ENCODE results near the gene CXCR6. TPM values are rescaled to one million over a fixed set of nuclear protein-coding genes. Genes with fewer than 3 reads are reported as not detected.

The CXCR6 gene
- total and polyA plus RNA-seq, 2 of the 13 experiments (the other 11 are each of a cell fraction or from before 2014, with no cell fraction given) = not detected

DNA sequence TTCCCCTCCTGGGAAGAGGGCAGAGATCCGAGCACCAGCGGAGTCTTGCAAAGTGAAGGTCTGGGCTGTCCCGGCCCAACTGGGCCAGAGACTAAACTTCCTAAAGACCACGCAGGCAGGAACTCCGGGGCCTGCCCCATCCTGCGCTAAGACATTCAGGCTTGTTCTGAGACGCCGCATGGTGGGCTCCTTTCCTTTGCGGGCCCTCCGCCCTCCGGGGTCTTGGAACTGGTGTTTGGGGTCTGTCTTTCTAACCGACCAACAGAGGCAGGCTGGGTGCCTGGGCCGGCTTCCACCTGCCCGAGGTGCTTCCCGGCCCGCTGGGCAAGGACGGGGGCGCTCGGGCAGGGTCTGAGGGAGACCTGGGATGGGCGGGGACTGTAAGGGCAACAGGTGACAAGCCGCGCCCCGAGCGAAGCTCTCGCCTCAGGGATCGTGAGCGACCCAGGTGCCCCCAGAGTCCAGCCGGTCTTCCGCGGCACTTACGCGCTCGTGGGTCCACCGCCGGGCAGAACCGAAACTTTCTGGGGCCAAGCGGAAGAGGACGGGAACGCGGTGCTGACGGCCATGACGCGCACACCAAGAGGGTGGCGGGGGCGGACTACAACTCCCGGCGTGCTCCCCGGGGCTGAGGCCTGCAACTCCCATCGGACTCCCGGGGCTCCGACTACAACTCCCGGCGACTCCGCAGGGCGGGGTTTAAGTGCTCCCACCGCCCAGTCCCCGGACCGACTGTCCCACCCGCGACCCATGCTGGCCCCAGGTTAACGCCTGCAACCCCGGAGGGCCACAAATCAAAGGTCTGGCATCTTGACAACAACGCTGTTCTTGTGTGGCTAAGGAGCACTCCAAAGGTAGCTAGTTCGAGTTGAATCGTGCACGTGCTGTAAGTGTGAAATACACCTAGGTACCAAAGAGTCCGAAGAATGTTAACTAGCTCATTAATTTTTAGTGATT, 52.2 kb downstream of the CXCR6 start, which contains the start of gene FYCO1 (continued):
- TF ChIP-seq NAIF1 (CRISPR knock-in tag; IDR thresholded peaks at IDR 0.05; ENCODE audit: borderline replicate concordance) = no peak
- TF ChIP-seq, protein P1, sequence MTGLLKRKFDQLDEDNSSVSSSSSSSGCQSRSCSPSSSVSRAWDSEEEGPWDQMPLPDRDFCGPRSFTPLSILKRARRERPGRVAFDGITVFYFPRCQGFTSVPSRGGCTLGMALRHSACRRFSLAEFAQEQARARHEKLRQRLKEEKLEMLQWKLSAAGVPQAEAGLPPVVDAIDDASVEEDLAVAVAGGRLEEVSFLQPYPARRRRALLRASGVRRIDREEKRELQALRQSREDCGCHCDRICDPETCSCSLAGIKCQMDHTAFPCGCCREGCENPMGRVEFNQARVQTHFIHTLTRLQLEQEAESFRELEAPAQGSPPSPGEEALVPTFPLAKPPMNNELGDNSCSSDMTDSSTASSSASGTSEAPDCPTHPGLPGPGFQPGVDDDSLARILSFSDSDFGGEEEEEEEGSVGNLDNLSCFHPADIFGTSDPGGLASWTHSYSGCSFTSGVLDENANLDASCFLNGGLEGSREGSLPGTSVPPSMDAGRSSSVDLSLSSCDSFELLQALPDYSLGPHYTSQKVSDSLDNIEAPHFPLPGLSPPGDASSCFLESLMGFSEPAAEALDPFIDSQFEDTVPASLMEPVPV (CRISPR knock-in tag; IDR thresholded peaks at IDR 0.05) = no peak
- TF ChIP-seq, protein P2, sequence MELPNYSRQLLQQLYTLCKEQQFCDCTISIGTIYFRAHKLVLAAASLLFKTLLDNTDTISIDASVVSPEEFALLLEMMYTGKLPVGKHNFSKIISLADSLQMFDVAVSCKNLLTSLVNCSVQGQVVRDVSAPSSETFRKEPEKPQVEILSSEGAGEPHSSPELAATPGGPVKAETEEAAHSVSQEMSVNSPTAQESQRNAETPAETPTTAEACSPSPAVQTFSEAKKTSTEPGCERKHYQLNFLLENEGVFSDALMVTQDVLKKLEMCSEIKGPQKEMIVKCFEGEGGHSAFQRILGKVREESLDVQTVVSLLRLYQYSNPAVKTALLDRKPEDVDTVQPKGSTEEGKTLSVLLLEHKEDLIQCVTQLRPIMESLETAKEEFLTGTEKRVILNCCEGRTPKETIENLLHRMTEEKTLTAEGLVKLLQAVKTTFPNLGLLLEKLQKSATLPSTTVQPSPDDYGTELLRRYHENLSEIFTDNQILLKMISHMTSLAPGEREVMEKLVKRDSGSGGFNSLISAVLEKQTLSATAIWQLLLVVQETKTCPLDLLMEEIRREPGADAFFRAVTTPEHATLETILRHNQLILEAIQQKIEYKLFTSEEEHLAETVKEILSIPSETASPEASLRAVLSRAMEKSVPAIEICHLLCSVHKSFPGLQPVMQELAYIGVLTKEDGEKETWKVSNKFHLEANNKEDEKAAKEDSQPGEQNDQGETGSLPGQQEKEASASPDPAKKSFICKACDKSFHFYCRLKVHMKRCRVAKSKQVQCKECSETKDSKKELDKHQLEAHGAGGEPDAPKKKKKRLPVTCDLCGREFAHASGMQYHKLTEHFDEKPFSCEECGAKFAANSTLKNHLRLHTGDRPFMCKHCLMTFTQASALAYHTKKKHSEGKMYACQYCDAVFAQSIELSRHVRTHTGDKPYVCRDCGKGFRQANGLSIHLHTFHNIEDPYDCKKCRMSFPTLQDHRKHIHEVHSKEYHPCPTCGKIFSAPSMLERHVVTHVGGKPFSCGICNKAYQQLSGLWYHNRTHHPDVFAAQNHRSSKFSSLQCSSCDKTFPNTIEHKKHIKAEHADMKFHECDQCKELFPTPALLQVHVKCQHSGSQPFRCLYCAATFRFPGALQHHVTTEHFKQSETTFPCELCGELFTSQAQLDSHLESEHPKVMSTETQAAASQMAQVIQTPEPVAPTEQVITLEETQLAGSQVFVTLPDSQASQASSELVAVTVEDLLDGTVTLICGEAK (IDR thresholded peaks at IDR 0.05) = no peak
- TF ChIP-seq, protein P2 (CRISPR knock-in tag; IDR thresholded peaks at IDR 0.05) = peak; percentile 78
- no peak for TF ChIP-seq FIP1L1 (IDR thresholded peaks at IDR 0.05; ENCODE audit: borderline replicate concordance, insufficient read depth, low read depth, low read length)
- TF ChIP-seq ZNF788 (CRISPR knock-in tag; IDR thresholded peaks at IDR 0.05; ENCODE audit: borderline replicate concordance) = peak; percentile 89
- TF ChIP-seq ZNF563 (CRISPR knock-in tag; IDR thresholded peaks at IDR 0.05) = peak; percentile 92
- peak; percentile 58; the same call in 1 of the 2 replicates for TF ChIP-seq PHF21A (CRISPR knock-in tag; IDR thresholded peaks at IDR 0.05)
- TF ChIP-seq ATM (IDR thresholded peaks at IDR 0.05; ENCODE audit: borderline replicate concordance) = no peak
- TF ChIP-seq RFX1 (IDR thresholded peaks at IDR 0.05) = no peak
- TF ChIP-seq IRX3 (CRISPR knock-in tag; IDR thresholded peaks at IDR 0.05; ENCODE audit: borderline replicate concordance, low read depth) = no peak
- no peak for TF ChIP-seq HDAC6 (IDR thresholded peaks at IDR 0.05; ENCODE audit: low read depth, low read length)
- no peak for TF ChIP-seq ZBTB1 (CRISPR knock-in tag; IDR thresholded peaks at IDR 0.05; ENCODE audit: borderline replicate concordance)
- TF ChIP-seq MYC (CRISPR knock-in tag; IDR thresholded peaks at IDR 0.05; ENCODE audit: borderline replicate concordance) = peak; percentile 76
- TF ChIP-seq, protein P3, sequence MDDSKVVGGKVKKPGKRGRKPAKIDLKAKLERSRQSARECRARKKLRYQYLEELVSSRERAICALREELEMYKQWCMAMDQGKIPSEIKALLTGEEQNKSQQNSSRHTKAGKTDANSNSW (CRISPR knock-in tag; IDR thresholded peaks at IDR 0.05; ENCODE audit: borderline replicate concordance) = no peak; the same call in 1 of the 2 replicates
- no peak for TF ChIP-seq TBX3 (IDR thresholded peaks at IDR 0.05; ENCODE audit: borderline replicate concordance)
- TF ChIP-seq ZNF326 (CRISPR knock-in tag; IDR thresholded peaks at IDR 0.05; ENCODE audit: borderline replicate concordance) = no peak
- TF ChIP-seq RARA (CRISPR knock-in tag; IDR thresholded peaks at IDR 0.05) = peak; percentile 27; the same call in 1 of the 2 replicates
